ENCODE results near the gene INTS4.
"Not testable (repeated sequence)": the region's sequence is repeated elsewhere in the genome, so short reads cannot be mapped to it uniquely, and the experiment has no call there.

The INTS4 gene

DNA sequence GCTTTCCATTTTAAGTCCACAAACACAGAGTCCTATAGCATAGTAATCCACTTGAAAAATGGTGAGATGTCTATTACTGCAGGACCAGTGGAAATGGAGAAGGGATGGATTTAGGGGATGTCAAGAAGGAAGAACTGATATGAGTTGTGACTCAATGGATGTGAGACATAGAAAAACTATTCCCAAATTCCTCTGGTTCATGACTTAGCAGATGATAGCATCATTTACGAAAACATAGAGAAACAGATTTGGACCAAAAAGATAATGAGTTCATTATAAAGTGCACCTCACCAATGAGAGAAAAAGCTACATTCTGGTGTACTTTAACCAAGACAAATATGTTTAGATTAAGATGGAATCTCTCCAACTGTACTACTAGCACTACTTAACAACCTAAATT lies 51.2 kb downstream of the INTS4 start:
- DNase-seq (ENCODE audit: low read depth in 3 of 3): not testable (repeated sequence)

DNA sequence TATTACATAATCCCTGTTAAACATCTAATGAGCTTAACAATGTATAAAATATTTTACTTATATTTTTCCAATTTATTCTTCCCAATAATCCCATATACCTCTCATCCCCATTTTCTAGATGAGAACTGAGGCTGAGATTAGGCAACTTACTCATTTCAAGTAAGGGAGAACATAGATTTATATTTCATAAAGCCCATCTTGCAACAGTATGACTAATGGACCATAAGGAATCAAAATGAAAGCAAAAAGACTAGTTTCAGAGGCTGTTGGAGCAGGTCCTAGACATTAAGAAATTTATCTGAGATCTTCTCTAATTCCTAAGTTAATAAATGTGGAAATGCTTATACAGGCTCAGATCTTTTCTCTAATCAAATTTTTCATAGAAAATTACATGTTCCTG lies 52.0 kb downstream of the INTS4 start:
- not testable (repeated sequence) for DNase-seq (ENCODE audit: low read depth in 3 of 3)

DNA sequence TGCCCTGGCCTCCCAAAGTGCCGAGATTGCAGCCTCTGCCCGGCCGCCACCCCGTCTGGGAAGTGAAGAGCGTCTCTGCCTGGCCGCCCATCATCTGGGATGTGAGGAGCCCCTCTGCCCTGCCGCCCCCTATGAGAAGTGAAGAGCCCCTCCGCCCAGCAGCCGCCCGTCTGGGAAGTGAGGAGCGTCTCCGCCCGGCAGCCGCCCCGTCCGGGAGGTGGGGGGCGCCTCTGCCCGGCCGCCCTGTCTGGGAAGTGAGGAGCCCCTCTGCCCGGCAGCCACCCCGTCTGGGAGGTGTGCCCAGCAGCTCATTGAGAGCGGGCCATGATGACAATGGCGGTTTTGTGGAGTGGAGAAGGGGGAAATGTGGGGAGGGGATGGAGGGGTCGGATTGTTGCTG lies 60.9 kb downstream of the INTS4 start:
- DNase-seq (ENCODE audit: low read depth in 3 of 3): not testable (repeated sequence)

DNA sequence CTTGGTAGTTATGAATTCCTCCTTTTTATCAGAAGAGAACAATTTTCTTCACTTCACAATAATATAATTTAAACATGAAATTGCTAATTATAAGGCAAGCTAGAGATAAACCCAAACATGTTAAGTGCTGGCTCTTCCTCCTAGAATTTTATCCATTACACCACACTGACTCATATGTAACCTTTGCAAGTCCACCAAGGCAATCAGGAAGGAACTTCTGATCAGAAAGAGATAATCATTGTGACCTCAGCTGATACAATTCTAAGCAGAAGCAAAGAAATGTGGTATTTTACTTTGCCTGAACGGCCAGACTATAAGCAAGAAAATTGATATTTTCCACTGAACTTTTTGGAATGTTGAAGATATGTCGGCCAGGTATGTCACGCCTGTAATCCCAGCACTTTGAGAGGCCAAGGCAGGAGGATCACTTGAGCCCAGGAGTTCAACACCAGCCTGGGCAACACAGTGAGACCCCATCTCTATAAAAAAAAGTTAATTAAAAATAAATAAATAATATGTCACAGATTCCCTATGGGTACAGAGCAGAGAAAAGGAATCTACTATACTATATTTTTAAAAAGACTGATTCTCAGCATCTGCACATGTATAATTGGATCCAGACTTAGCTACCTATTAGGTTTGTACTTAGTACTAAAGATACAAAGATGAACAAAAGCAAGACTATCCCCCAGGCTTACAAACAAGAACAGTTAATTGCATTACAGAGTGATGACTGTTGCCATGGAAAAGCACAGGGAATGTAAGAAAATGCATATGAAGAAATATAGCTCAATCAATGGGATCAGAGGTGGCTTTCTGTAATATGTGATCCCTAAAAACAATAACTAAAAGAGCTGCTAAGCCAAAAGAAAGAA lies 63.9 kb downstream of the INTS4 start:
- DNase-seq (ENCODE audit: low read depth in 3 of 3): not testable (repeated sequence)

DNA sequence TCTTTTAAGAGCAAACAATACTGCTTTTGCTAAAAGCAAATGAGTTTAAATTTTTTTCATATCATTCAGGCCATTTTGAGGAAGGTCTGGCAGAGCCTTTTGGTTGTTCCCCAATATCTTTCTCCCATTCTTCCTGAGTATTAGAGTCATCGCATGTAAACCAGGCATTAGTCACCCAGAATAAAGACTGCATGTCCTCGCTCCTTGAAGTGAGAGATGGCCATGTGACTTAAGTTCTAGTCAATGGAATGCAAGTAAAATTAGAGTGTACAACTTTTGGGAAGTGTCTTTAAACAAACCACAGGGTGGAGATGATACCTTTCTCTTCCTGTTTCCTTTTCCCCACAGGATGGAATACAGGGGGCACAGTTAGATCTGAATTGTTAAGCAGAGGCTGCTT lies 76.8 kb downstream of the INTS4 start:
- DNase-seq (ENCODE audit: low read depth in 3 of 3): not testable (repeated sequence)

DNA sequence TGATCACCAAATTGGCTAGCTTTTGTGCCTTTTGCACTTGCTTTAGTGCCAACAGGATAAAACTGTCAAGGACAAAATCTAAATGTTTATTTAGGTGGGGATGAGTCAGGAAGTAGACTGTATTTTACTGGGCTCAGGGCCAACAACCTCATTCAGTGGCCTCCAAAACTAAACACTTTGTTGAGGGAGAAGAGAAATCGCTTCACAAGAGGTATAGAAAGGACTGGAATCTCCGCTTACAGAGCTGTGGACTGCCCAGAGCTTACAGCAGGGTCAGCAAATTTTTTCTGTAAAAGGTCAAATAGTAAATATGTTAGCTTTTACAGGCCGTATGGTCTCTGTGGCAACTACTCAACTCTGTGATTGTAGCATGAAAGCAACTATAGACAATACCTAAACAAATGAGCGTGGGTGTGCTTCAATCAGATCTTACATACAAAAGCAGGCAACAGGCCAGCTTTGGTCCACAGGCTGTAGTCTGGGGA lies 80.1 kb downstream of the INTS4 start:
- not testable (repeated sequence) for DNase-seq (ENCODE audit: low read depth in 3 of 3)

- DNase-seq (ENCODE audit: low read depth in 3 of 3): not testable (repeated sequence)
These were observed 80.7 kb downstream of the INTS4 start for GRCh38 chr11:77913608-77914306.

DNA sequence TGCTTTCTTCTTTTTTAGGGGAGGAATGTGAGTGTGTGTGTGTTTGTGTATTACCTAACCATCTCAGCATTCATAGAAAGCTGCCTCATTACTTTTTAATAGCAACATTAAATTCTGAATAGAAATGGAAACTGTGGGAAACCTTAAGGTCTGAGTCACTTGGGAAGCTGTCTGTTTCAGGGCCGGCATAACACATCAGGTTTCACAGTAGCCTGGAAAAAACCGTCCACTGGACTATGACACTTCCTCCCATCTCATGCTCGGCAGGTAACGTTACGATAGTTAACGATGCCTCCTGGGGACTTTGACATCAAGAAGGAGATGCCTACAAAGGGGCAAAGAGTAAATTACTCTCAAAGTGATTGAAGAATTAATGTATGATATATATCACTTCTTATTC lies 83.6 kb downstream of the INTS4 start:
- DNase-seq (ENCODE audit: low read depth in 3 of 3): not testable (repeated sequence)

DNA sequence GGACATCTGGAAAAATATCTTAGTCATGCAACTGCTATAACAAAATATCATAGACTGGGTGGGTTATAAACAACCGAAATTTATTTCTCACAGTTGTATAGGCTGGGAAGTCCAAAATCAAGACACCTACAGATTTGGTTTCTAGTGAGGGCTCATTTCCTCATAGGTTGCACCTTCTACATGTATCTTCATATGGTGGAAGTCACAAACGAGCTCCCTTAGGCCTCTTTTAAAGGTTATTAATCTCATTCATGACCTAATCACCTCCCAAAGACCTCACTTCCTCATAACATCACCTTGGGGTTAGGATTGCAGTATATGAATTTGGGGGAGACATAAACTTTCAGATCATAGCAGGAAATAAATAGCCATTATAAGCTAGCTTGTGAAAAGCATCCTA lies 85.2 kb downstream of the INTS4 start:
- no peak for DNase-seq (ENCODE audit: low read depth in 3 of 3)

- DNase-seq (ENCODE audit: low read depth in 3 of 3): no peak
These were observed 85.6 kb downstream of the INTS4 start for GRCh38 chr11:77908835-77909234.

DNA sequence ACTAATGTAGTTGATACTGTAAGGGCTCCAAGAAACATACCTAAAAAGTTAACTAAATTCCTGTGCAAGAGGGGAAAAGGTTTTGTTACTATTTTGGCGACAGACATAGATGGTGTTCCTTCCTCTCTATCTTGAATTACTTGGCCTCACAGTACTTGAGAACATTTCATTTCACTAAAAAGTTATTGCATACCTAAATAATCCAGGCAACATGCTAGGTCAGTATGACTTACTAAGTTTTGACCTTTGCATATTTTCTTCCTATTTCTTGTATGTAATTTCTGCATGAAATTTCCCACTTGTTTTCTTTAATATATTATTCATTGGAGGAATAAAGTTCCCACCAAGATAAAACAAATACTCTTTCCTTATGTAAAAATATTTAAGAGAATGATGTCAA lies 99.5 kb downstream of the INTS4 start:
- DNase-seq (ENCODE audit: low read depth in 3 of 3): not testable (repeated sequence)

- not testable (repeated sequence) for DNase-seq (ENCODE audit: low read depth in 3 of 3)
These were observed 102.8 kb downstream of the INTS4 start for GRCh38 chr11:77891703-77892102.

DNA sequence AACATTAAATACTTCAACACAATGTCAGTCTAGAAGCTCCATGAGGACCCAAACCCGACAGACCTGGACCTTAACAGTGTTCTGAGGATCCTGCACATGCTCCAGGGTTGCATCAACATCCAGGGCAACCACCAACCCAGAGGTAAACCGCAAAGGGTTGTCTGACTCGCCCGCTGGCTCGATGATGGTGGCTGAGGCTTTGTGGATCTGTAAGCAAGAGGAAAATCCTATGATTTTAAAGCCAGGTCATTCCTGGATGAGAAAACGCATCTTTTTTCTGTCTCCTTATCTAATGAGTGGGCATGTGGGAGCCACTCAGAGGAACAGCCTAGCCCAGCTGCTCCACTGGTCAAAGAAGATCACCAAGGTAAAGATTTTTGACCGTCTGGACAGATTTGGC lies 103.2 kb downstream of the INTS4 start:
- DNase-seq (ENCODE audit: low read depth in 3 of 3): not testable (repeated sequence)

- DNase-seq (ENCODE audit: low read depth in 3 of 3): not testable (repeated sequence)
These were observed 103.8 kb downstream of the INTS4 start for GRCh38 chr11:77890619-77891056.

- not testable (repeated sequence) for DNase-seq (ENCODE audit: low read depth in 3 of 3)
These were observed 104.3 kb downstream of the INTS4 start for GRCh38 chr11:77890100-77890614.

DNA sequence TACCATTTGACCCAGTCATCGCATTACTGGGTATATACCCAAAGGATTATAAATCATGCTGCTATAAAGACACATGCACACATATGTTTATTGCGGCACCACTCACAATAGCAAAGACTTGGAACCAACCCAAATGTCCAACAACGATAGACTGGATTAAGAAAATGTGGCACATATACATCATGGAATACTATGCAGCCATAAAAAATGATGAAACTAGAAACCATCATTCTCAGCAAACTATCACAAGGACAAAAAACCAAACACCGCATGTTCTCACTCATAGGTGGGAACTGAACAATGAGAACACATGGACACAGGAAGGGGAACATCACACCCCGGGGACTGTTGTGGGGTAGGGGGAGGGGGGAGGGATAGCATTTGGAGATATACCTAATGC lies 105.4 kb downstream of the INTS4 start:
- DNase-seq (ENCODE audit: low read depth in 3 of 3): not testable (repeated sequence)

DNA sequence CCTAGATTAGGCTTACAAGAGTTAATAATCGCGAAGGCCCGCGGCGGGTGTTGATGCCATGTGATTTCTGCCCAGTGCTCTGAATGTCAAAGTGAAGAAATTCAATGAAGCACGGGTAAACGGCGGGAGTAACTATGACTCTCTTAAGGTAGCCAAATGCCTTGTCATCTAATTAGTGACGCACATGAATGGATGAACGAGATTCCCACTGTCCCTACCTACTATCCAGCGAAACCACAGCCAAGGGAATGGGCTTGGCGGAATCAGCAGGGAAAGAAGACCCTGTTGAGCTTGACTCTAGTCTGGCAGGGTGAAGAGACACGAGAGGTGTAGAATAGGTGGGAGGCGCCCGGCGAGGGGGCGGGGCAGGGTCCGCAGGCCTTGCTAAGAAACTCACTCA lies 108.1 kb downstream of the INTS4 start:
- no peak for DNase-seq (ENCODE audit: low read depth in 3 of 3)

DNA sequence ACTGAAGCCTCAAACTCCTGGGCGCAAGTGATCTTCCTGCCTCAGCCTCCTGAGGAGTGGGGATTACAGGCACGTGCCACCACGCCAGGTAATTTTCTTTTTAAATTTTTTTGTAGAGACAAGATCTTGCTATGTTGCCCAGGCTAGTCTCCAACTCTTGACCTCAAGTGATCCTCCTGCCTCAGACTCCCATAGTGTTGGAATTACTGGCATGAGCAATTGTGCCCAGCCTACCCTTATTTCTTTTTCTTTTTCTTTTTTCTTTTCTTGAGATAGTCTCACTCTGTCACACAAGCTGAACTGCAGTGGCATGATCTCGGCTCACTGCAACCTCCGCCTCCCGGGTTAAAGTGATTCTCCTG lies 109.7 kb downstream of the INTS4 start:
- no peak for DNase-seq (ENCODE audit: low read depth in 3 of 3)

- no peak for DNase-seq (ENCODE audit: low read depth in 3 of 3)
These were observed 110.2 kb downstream of the INTS4 start for GRCh38 chr11:77884186-77884828.

DNA sequence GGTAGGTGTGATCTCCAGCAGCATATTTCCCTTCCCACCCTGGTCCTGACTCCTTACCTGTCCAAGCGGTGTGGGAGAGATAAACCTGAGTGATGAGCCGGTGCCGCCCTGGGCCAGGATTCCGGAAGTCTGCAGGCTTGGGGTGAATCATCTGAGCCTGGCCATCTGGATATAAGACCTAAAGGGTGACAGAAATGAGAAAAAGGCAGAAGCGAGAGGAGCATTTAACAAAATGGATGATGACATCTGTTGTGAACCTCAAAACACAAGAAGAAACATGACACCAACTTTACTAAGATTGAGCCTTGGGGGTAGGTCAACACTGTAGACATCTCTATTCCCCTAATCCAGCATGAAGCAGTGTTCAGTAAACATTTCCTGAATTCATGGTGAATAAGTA lies 110.7 kb downstream of the INTS4 start:
- DNase-seq (ENCODE audit: low read depth in 3 of 3): no peak

DNA sequence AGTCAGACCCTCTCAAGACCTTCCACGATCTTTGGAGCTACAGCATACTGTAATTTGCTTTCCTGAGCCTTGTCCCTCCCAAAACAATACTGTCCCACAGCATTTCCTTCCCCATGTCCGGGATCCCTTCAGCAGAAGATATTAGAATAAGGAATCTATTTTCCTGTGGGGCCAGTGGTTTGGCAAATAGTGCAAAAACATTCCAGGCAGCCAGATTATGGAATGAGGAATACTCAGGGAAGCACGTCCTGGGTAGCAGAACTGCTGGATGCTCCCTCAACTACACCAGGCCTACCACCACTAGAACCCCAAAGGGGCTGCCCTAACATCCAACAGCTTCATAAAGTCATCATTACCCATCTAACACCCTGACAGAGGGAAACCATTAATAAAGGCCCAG lies 112.1 kb downstream of the INTS4 start:
- no peak for DNase-seq (ENCODE audit: low read depth in 3 of 3)

DNA sequence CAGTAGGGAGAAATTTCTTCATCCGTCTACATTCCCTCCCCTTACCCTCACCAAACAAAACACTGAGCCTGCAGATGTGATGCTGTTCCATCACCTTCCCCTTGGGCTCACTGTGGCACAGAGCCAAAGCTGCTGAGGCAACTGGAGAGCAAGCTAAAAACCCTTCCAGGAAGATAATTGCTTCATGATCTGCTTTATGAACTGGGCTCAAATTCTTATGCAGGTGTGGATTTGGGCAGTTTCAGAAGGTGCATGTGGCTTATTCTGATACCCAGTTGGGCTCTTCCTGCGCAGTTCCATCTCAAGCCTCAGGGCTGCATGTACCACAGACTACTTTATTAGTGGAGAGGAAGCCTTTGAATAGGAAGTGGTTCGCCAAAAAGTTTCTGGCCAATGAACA lies 115.2 kb downstream of the INTS4 start:
- DNase-seq (ENCODE audit: low read depth in 3 of 3): no peak

Data from stimulated activated CD4-positive, alpha-beta T cell treated with anti-CD3 and anti-CD28 coated beads, TNF-alpha, amount 100 ng/mL, for 48 hours (primary cell).